Erythroblast (primary cell): ENCODE results near the gene CRYL1.

Source experiments
- GATA1 ChIP-seq: IDR thresholded peaks from 2 replicates; pipeline ENCODE4 v1.6.1; 2011; ENCODE audit warnings: low read depth, mild to moderate bottlenecking, control low read depth, low read length, moderate library complexity
- POLR2A ChIP-seq: IDR thresholded peaks from 2 replicates; pipeline ENCODE4 v1.6.1; 2011; ENCODE audit warnings: mild to moderate bottlenecking, low read length

- TF ChIP-seq POLR2A (no peak), GATA1 (no peak)
These were observed 165.6 kb downstream of the CRYL1 start for GRCh38 chr13:20360041-20360491.
